HepG2 (cell line): Measurements from ENCODE around the gene TRAPPC12. TPM values are rescaled to one million over a fixed set of nuclear protein-coding genes. Genes with fewer than 3 reads are reported as not detected.

ENCODE experiments used
- ATM ChIP-seq: fragments of 450-650 bp; IDR thresholded peaks from 2 replicates; pipeline ENCODE4 v1.7.1; 2017; ENCODE audit warnings: mild to moderate bottlenecking, borderline replicate concordance
- CTCF ChIP-seq: sonication (generic); formaldehyde crosslinking; IDR thresholded peaks from 2 replicates; pipeline ENCODE4 v1.5.0; 2020; ENCODE audit warnings: mild to moderate bottlenecking, missing genetic modification reagents, moderate library complexity
- FOXA1 ChIP-seq, 2 experiments: fragments of 450-650 bp in 1 of 2; sonication (generic) in 1 of 2; formaldehyde crosslinking in 1 of 2; IDR thresholded peaks; 2 replicates each; pipeline versions ENCODE4 v1.4.0 to v1.6.1; 2016 to 2020; ENCODE audit warnings: missing genetic modification reagents in 1 of 2
- HOMEZ ChIP-seq: IDR thresholded peaks from 2 replicates; pipeline ENCODE4 v1.6.1; 2016; ENCODE audit warnings: low read depth
- KDM2A ChIP-seq: sonication (generic); formaldehyde crosslinking; IDR thresholded peaks from 2 replicates; pipeline ENCODE4 v1.4.0; 2020; ENCODE audit warnings: low read depth, missing genetic modification reagents, borderline replicate concordance
- MEIS1 ChIP-seq: sonication (generic); formaldehyde crosslinking; IDR thresholded peaks from 2 replicates; pipeline ENCODE4 v1.9.0; 2021; ENCODE audit warnings: mild to moderate bottlenecking, missing genetic modification reagents, moderate library complexity, borderline replicate concordance
- NFKBIZ ChIP-seq: IDR thresholded peaks from 2 replicates; pipeline ENCODE4 v1.6.1; 2018; ENCODE audit warnings: missing genetic modification reagents, missing compliant biosample characterization
- NR1H2 ChIP-seq: sonication (generic); formaldehyde crosslinking; IDR thresholded peaks from 2 replicates; pipeline ENCODE4 v1.8.1; 2022; ENCODE audit warnings: low read depth, missing genetic modification reagents, borderline replicate concordance
- SIX1 ChIP-seq: sonication (generic); formaldehyde crosslinking; IDR thresholded peaks from 2 replicates; pipeline ENCODE4 v1.4.0; 2020; ENCODE audit warnings: missing genetic modification reagents, borderline replicate concordance
- STAG1 ChIP-seq: sonication (generic); formaldehyde crosslinking; IDR thresholded peaks from 2 replicates; pipeline ENCODE4 v1.4.0; 2020; ENCODE audit warnings: missing genetic modification reagents
- TBX3 ChIP-seq: fragments of 450-650 bp; IDR thresholded peaks from 2 replicates; pipeline ENCODE4 v1.6.1; 2017; ENCODE audit warnings: antibody characterized with exemption, mild to moderate bottlenecking, inconsistent platforms, borderline replicate concordance
- ZBTB25 ChIP-seq: IDR thresholded peaks from 2 replicates; pipeline ENCODE4 v1.6.1; 2018; ENCODE audit warnings: missing genetic modification reagents
- ZBTB33 ChIP-seq: sonication (generic); formaldehyde crosslinking; IDR thresholded peaks from 2 replicates; pipeline ENCODE4 v1.4.0; 2020; ENCODE audit warnings: missing genetic modification reagents
- ZBTB38 ChIP-seq: sonication (generic); formaldehyde crosslinking; IDR thresholded peaks from 2 replicates; pipeline ENCODE4 v1.5.1; 2020; ENCODE audit warnings: mild to moderate bottlenecking, missing genetic modification reagents
- ZBTB7A ChIP-seq: sonication (generic); formaldehyde crosslinking; IDR thresholded peaks from 2 replicates; pipeline ENCODE4 v1.8.0; 2022; ENCODE audit warnings: mild to moderate bottlenecking, missing genetic modification reagents
- ZGPAT ChIP-seq: IDR thresholded peaks from 2 replicates; pipeline ENCODE4 v1.6.1; 2016; ENCODE audit warnings: mild to moderate bottlenecking
- ZNF256 ChIP-seq: sonication (generic); formaldehyde crosslinking; conservative IDR thresholded peaks from 2 replicates; pipeline ENCODE4 v1.4.0; 2020; ENCODE audit warnings: missing genetic modification reagents
- ZNF749 ChIP-seq: sonication (generic); formaldehyde crosslinking; IDR thresholded peaks from 2 replicates; pipeline ENCODE4 v1.8.0; 2022; ENCODE audit warnings: mild to moderate bottlenecking, missing genetic modification reagents, moderate library complexity, borderline replicate concordance
- ZNF790 ChIP-seq: sonication (generic); formaldehyde crosslinking; IDR thresholded peaks from 2 replicates; pipeline ENCODE4 v1.8.0; 2022; ENCODE audit warnings: missing genetic modification reagents, mild to moderate bottlenecking, borderline replicate concordance
- ZUFSP ChIP-seq: sonication (generic); formaldehyde crosslinking; IDR thresholded peaks from 2 replicates; pipeline ENCODE4 v1.9.0; 2021; ENCODE audit warnings: missing genetic modification reagents, mild to moderate bottlenecking, borderline replicate concordance
- polyA plus RNA-seq, 8 experiments: library from polyadenylated mRNA; depleted of rRNA in 3 of 8; stranded (reverse) in 7 of 8; unstranded in 1 of 8; fragments of >200 nt; fragmentation: Illumina TruSeq in 4 of 8; extraction: Trizol in 4 of 8; gene quantifications; 2 replicates each; pipeline versions ENCODE4 v1.2.1 to v1.2.3, GENCODE V29; 2011 to 2016; ENCODE audit warnings: low read depth in 4 of 8, missing spikeins in 1 of 8, mixed read lengths in 1 of 8; ENCODE audit not compliant: insufficient read depth in 1 of 8
- total RNA-seq, 5 experiments: library from RNA; depleted of rRNA; stranded (reverse); fragments of >200 nt; fragmentation: Illumina TruSeq; extraction: Trizol; gene quantifications; 2 replicates each; pipeline ENCODE4 v1.2.3, GENCODE V29; 2016; ENCODE audit warnings: low read depth in 1 of 5

The TRAPPC12 gene
- total and polyA plus RNA-seq, 2 of the 13 experiments (the other 11 are each of a cell fraction or from before 2014, with no cell fraction given): 46.4 to 97.7 TPM

GRCh38 chr2:3443506-3444084 is 64.1 kb downstream of the TRAPPC12 start (continued):
- TF ChIP-seq ZNF749 (no peak), MEIS1 (no peak), NFKBIZ (no peak), CTCF (CRISPR knock-in tag) (peak; percentile 61), TBX3 (no peak), ZBTB25 (CRISPR knock-in tag) (no peak), ZNF256 (CRISPR knock-in tag) (no peak), STAG1 (peak; percentile 36), ZNF790 (CRISPR knock-in tag) (no peak), NR1H2 (CRISPR knock-in tag) (no peak), ZBTB38 (CRISPR knock-in tag) (peak; percentile 97), FOXA1 (IDR thresholded peaks at IDR 0.05) (no peak), FOXA1 (CRISPR knock-in tag; IDR thresholded peaks at IDR 0.05) (no peak), KDM2A (CRISPR knock-in tag) (no peak), SIX1 (CRISPR knock-in tag) (no peak), ZBTB7A (CRISPR knock-in tag) (no peak), ZGPAT (no peak), ZUFSP (no peak), ATM (no peak), HOMEZ (CRISPR knock-in tag) (no peak), ZBTB33 (CRISPR knock-in tag) (peak; percentile 95)
